GM10248 (cell line): ENCODE measurements around the gene POLA2.
"Not testable (repeated sequence)": the region's sequence is repeated elsewhere in the genome, so short reads cannot be mapped to it uniquely, and the experiment has no call there.

Experiments used
- CTCF ChIA-PET: fragments of 300-600 bp; sonication (Branson Sonifier 250); formaldehyde crosslinking; extraction: SDS; loops from one replicate; lab custom pipeline; 2021; ENCODE audit warnings: antibody characterized with exemption; lab: Yijun Ruan, JAX
- POLR2A ChIA-PET: fragments of 350-650 bp; sonication (Branson Sonifier 250); formaldehyde crosslinking; extraction: SDS; loops from one replicate; lab custom pipeline; 2020; ENCODE audit warnings: antibody characterized with exemption; lab: Yijun Ruan, JAX
- DNase-seq: peaks from one replicate; pipeline ENCODE4 v3.0.0; 2012; ENCODE audit errors: extremely low spot score
- CTCF ChIP-seq: IDR thresholded peaks from 2 replicates; pipeline ENCODE4 v1.5.1; 2012; ENCODE audit warnings: mild to moderate bottlenecking, low read depth; ENCODE audit errors: extremely low read depth, missing control alignments, control extremely low read depth

The POLA2 gene

GRCh38 chr11:65329944-65330403, 68.2 kb downstream of the POLA2 start:
- peak; percentile 71 for DNase-seq
- TF ChIP-seq CTCF, result peak; percentile 83
- ChIA-PET CTCF (interaction anchor here (0.7 to 12.8 kb wide), 61 partner anchors 8 to 528 kb away, joined by 3 to 288 read pairs (median 4); partner anchors contain the start of genes CDC42EP2, FRMD8, POLA2 and SNX15), POLR2A (interaction anchor here (0.5 to 1.2 kb wide), 5 partner anchors 9 to 558 kb away, joined by 3 to 5 read pairs (median 4); partner anchors contain the start of gene FIBP)

GRCh38 chr11:65330544-65330943, 68.8 kb downstream of the POLA2 start:
- POLR2A ChIA-PET, result interaction anchor here (0.5 to 1.2 kb wide), 2 partner anchors 176 to 558 kb away, joined by 4 to 5 read pairs; partner anchors contain the start of gene FIBP
- DNase-seq, result no peak
- no peak for TF ChIP-seq CTCF
- CTCF ChIA-PET, result interaction anchor here (0.9 to 12.8 kb wide), 47 partner anchors 8 to 463 kb away, joined by 3 to 288 read pairs (median 5); partner anchors contain the start of genes CDC42EP2, FRMD8, POLA2 and SNX15

GRCh38 chr11:65332591-65332990, 70.8 kb downstream of the POLA2 start:
- POLR2A ChIA-PET, result interaction anchor here (1.0 to 1.4 kb wide), 2 partner anchors 57 to 86 kb away, joined by 3 read pairs; no protein-coding TSS in a partner anchor
- not testable (repeated sequence) for DNase-seq
- CTCF ChIA-PET, result interaction anchor here (1.2 to 12.8 kb wide), 13 partner anchors 9 to 222 kb away, joined by 3 to 288 read pairs (median 6); partner anchors contain the start of genes CDC42EP2 and POLA2

GRCh38 chr11:65334696-65335295, 73.0 kb downstream of the POLA2 start:
- no peak for TF ChIP-seq CTCF
- CTCF ChIA-PET, result interaction anchor here (0.7 to 12.8 kb wide), 9 partner anchors 11 to 174 kb away, joined by 3 to 288 read pairs (median 3); partner anchors contain the start of genes CDC42EP2, POLA2 and TIGD3
- POLR2A ChIA-PET, result interaction anchor here (0.7 to 2.1 kb wide), 4 partner anchors 17 to 173 kb away, joined by 3 to 15 read pairs (median 6); partner anchors contain the start of gene MALAT1
- DNase-seq, result no peak

GRCh38 chr11:65338676-65339075, 76.9 kb downstream of the POLA2 start:
- POLR2A ChIA-PET, result interaction anchor here (0.6 kb wide), 1 partner anchor 9 kb away, joined by 5 read pairs; no protein-coding TSS in a partner anchor
- DNase-seq, result no peak
- CTCF ChIA-PET, result interaction anchor here (2.0 to 4.2 kb wide), 3 partner anchors 9 to 23 kb away, joined by 6 to 24 read pairs (median 21); partner anchors contain the start of gene CDC42EP2
- TF ChIP-seq CTCF, result no peak

- ChIA-PET CTCF (interaction anchor here (4.2 kb wide), 1 partner anchor 24 kb away, joined by 24 read pairs; the partner anchor contains the start of gene CDC42EP2), POLR2A (no interaction called here)
- no peak for TF ChIP-seq CTCF
- DNase-seq, result no peak
Measured at GRCh38 chr11:65340226-65340625, 78.5 kb downstream of the POLA2 start.

- POLR2A ChIA-PET, result no interaction called here
- TF ChIP-seq CTCF, result no peak
- no peak for DNase-seq
- CTCF ChIA-PET, result interaction anchor here (1.6 to 3.4 kb wide), 2 partner anchors 12 to 27 kb away, joined by 5 to 17 read pairs; partner anchors contain the start of gene CDC42EP2
Measured at GRCh38 chr11:65341856-65342255, 80.1 kb downstream of the POLA2 start.
